Measurements from ENCODE around the gene BNIP5.

BNIP5 gene

DNA sequence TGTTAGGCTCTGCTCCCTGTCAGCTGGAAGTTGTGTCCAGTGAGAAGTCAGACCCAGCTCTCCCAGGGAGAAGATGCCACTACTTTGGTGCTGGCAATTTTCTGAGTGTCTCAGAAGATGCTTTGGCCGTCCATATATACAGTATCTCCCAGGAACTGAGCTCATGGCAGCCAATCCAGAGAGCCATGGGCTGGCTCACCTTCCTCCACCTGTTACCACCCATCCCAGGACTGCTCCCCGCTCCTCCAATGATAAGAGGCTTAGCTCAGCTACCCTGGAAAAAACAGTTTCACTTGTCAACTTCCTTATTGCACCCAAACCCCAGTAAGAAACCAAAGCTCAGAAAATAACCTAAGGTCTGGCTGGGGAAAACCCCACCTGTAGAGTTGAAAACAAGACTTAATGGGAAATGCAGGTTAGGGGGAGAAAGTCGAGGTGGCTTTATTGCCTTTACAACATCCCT, at the start of gene BNIP5:
Gene BNIP5, minus strand, starts transcription at position 110 of the 463 bp plus-strand sequence. CDS start 6,198 bp downstream, outside the sequence.
- no peak for DNase-seq (ENCODE audit: extremely low read depth in 1 of 2, low read depth in 1 of 2)

DNA sequence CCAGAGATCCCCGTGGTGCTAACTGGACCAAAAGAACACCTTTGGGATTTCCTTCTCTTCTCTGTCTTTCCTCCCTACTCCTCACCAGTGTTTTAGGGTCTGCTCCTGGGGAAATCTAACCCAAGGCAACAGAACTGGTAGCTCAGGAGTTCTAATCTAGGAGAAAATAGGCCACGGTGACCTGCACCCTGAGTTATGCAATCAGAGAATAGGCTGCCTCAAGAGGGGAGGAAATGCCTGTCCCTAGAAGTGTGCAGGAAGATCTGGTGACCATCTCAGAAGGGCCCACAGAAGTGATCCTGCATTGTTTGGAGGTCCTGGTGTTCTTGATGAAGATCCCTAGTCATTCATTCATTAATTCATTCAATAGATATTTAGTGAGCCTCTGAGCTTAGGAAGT, 47.4 kb upstream of the BNIP5 start:
- DNase-seq (ENCODE audit: extremely low read depth in 1 of 2, low read depth in 1 of 2) = no peak

DNA sequence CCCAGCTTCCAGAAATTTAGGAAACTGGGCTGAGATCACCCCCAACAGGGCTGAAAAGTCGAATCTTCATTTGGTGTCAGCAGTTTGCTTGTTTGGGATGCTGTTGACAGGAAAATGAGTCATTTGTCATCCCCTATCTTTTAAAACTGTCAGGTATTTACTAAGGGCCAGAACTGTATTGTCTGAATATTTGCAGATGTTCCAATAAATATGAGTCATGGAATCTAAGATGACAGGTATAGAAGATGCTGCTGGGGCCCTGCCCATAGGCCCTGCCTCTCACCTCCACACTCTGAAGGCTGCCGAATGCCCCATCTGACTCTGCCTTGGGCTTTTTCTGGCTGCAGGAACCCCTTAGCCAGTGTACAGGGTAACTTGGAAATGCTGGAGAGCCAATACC, 46.9 kb upstream of the BNIP5 start:
- no peak for DNase-seq (ENCODE audit: extremely low read depth in 1 of 2, low read depth in 1 of 2)

DNA sequence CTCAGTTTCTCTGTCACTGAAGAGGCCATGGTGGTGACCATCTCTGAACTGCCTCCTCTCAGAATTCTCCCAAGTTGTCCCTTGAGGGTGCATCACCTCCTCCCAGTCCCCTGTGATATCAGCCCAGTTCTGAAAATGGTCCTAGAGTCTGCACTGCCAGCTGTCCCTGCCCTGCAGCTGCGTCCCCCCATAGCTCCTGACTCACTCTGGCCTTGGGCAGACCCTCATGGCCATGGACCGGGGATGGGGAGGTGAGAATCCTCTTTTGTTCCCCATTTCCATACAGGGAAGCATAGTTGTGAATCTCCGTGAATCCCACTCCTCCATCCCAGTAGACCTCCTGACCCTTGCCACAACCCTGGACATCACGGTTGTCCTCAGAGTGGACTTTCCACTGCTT, 46.3 kb upstream of the BNIP5 start:
- no peak for DNase-seq (ENCODE audit: extremely low read depth in 1 of 2, low read depth in 1 of 2)

DNA sequence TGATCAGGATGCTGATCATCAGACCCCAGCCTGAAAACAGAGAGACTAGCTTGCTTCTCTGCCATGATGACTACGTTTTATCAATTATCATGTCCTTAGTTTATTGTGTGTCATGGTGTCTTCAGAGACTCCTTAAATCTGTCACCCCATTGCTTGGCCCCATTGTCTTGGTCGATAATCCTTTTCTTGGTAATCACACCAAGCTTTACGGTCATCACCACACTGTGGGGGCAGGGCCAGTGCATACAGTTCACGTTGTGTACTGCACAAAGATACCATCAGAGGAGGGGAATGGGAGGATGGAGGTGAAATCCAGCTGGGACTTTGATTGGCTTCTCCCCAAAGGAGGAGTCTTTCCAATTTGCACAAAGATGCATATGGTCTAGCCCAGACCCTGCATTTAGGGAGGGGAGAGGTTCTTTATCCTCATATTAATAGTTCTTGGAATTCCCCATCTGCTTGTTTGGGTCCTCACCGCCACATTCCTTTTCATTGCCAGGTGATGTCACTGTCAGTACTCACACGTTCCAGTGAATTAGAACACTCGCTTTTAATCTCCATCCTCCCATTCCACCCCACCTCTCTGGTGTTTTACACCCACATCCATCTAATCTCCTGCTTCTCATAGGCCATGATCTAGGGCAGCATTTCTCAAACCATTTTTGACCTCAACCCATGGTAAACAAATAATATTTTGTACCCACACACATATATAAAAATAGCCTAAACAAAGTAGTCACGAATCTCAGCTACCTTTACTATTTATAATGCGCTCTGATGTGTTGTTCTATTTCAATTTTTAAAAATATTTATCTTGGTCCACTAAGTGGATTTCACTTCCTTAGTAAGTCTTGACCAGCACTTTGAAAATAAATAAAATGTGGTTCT, 45.1 kb upstream of the BNIP5 start:
- DNase-seq (ENCODE audit: extremely low read depth in 1 of 2, low read depth in 1 of 2) = no peak

- DNase-seq (ENCODE audit: extremely low read depth in 1 of 2, low read depth in 1 of 2) = no peak
Observed at GRCh38 chr6:36380166-36380565, 43.5 kb upstream of the BNIP5 start.

DNA sequence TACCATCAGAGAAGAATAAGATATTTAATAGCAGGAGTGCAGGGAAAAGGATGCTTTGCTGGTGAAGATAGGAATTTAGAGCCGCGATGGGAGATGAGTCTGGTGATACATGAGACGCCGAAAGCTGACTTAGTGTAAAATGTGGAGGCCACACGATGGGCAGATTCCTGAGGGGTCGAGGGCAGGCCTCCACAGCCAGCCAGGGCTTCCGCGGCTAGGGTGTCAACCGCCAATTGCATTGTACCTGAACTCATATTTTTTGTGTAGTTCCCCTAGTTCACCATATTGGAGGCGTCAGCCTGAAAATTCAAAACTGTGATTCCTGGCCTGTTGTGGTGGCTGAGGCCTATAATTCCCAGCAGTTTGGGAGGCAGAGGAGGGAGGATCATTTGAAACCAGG, 42.2 kb upstream of the BNIP5 start:
- no peak for DNase-seq (ENCODE audit: extremely low read depth in 1 of 2, low read depth in 1 of 2)

DNA sequence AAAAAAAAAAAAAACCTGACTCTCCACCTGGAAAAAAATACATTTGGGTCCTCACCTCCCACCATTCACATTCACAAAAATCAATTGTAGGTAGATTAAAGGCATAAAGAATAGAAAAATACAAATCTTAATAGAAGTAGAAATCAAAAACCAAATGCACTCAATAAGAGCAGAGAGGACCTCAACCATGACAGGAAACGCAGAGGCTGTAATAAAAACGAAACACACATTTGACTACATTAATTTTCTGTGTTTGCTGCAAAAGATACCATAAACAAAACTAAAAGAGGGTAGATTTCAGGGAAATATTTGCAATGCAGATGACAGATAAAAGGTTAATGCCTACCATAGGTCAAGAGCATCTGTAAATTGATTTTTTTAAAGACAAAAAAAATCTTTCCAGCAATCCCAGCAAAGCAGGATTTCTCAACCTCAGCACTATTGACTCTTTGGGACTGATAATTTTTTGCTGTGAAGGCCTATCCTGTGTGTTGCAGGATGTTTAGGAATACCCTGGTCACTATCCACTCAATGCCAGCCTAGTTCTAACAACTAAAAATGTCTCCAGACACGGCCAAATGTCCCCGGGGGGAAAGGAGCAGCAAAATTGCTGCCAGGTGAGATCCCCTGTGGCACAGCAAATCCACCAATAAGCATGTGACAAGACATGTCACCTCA, 41.7 kb upstream of the BNIP5 start:
- no peak for DNase-seq (ENCODE audit: extremely low read depth in 1 of 2, low read depth in 1 of 2)

- DNase-seq (ENCODE audit: extremely low read depth in 1 of 2, low read depth in 1 of 2) = no peak
Observed at GRCh38 chr6:36377594-36377993, 40.9 kb upstream of the BNIP5 start.

DNA sequence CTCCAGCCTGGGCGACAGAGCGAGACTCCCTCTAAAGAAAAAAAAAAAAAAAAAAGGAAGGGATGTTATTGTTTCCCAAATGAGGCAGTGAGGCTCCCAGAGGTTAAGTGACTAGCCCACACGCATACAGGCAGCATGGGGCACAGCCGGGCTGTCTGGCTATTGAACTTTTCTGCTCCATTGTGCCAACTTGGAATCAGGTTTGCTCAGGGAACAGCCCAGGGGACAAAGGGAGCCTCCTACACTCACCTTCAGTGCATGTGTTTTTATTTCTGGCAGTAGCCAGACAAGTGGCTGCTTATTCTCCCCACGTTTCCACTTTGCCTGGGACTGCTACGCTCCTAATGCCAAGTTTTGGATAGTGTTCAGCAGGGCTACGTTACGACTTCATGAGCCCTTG, 40.1 kb upstream of the BNIP5 start:
- no peak for DNase-seq (ENCODE audit: extremely low read depth in 1 of 2, low read depth in 1 of 2)

DNA sequence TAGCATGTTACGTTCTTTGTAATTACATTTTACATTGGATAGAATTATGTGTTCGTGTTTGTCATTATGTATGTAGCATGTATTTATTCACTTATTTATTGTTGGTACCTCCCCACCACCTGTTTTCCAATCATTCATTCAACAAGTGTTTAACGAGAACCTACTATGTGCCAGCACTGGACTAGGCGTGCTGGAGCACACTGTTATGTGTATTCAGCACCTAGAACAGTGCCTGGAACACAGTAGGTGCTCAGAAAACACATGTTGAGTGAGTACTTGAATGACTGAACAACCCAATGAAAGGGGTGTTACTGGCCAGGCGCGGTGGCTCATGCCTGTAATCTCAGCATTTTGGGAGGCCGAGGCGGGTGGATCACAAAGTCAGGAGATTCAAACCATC, 39.5 kb upstream of the BNIP5 start:
- DNase-seq (ENCODE audit: extremely low read depth in 1 of 2, low read depth in 1 of 2) = no peak

GRCh38 chr6:36375644-36376155, 39.0 kb upstream of the BNIP5 start:
- DNase-seq (ENCODE audit: extremely low read depth in 1 of 2, low read depth in 1 of 2) = no peak

GRCh38 chr6:36374972-36375371, 38.3 kb upstream of the BNIP5 start:
- DNase-seq (ENCODE audit: extremely low read depth in 1 of 2, low read depth in 1 of 2) = no peak

- no peak for DNase-seq (ENCODE audit: extremely low read depth in 1 of 2, low read depth in 1 of 2)
Observed at GRCh38 chr6:36374194-36374593, 37.5 kb upstream of the BNIP5 start.

- no peak for DNase-seq (ENCODE audit: extremely low read depth in 1 of 2, low read depth in 1 of 2)
Observed at GRCh38 chr6:36373368-36374019, 36.8 kb upstream of the BNIP5 start.

GRCh38 chr6:36372088-36372487, 35.4 kb upstream of the BNIP5 start:
- no peak for DNase-seq (ENCODE audit: extremely low read depth in 1 of 2, low read depth in 1 of 2)

GRCh38 chr6:36371211-36371610, 34.5 kb upstream of the BNIP5 start:
- no peak for DNase-seq (ENCODE audit: extremely low read depth in 1 of 2, low read depth in 1 of 2)

- DNase-seq (ENCODE audit: extremely low read depth in 1 of 2, low read depth in 1 of 2) = no peak
Observed at GRCh38 chr6:36370638-36371037, 34.0 kb upstream of the BNIP5 start.

DNA sequence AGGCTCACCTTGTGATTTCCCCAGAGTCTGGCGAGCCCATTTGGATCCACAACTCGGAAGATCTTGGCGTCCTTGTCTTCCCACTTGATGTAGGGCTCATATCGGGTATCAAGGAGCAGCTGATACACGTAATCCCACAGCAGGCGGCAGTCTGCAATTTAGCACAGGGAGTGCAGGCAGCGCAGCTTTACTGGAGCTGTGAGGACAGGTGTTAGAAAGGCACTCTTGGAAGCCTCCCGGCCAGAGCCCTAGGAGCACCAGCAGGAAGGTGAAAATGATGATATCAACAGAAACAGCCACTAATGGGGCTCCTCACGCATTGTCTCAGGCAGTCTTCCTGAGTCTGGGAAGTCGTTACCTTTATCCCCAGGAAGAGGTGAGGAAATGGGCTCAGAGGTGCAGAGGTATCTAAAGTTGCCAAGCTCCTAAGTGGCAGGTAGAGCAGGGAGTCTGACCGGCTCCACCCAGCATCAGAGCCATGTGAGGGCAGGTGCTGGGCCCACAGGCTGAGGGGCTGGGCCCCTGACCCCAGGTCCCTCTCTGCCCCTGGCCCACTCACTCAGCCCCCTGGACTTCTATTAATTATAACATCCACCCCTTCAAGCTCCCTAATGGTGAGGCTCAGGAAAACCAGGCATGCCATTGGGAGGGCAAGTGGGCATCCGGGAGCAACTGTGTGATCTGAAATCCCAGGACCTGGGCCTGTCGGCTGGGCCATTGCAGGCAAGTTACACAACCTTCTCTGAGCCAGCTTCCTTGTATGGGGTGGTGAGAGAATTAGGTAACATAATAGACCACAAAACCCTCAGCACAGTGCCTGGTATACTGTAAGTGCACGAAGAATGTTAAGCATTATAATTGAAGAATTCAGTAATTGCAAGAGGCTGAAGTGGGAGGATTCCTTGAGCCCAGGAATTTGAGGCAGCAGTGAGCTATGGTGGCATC, 32.5 kb upstream of the BNIP5 start:
- no peak for DNase-seq (ENCODE audit: extremely low read depth in 1 of 2, low read depth in 1 of 2)

GRCh38 chr6:36368421-36368820, 31.7 kb upstream of the BNIP5 start:
- DNase-seq (ENCODE audit: extremely low read depth in 1 of 2, low read depth in 1 of 2) = no peak
